K562 (cell line): Measurements from ENCODE around the gene DOCK7. TPM values are rescaled to one million over a fixed set of nuclear protein-coding genes. Genes with fewer than 3 reads are reported as not detected.

Source experiments
- AFF1 ChIP-seq, 2 experiments: fragments of 450-650 bp; IDR thresholded peaks; 2 replicates each; pipeline ENCODE4 v1.6.1; 2018; ENCODE audit warnings: mild to moderate bottlenecking in 2 of 2, low read depth in 1 of 2; ENCODE audit not compliant: partially characterized antibody in 2 of 2
- CREB1 ChIP-seq, 2 experiments: sonication (generic) in 1 of 2; formaldehyde crosslinking in 1 of 2; IDR thresholded peaks; 2 replicates each; pipeline versions ENCODE4 v1.6.1 to v1.8.0; 2012 to 2022; ENCODE audit warnings: inconsistent platforms in 1 of 2, mild to moderate bottlenecking in 1 of 2, missing genetic modification reagents in 1 of 2, moderate library complexity in 1 of 2
- CREB5 ChIP-seq: fragments of 250-450 bp; sonication (Bioruptor Pico); IDR thresholded peaks from 2 replicates; pipeline ENCODE4 v1.5.0; 2020; ENCODE audit warnings: mild to moderate bottlenecking
- MITF ChIP-seq: IDR thresholded peaks from 2 replicates; pipeline ENCODE4 v1.6.1; 2014; ENCODE audit warnings: antibody characterized with exemption
- NFE2 ChIP-seq: IDR thresholded peaks from 2 replicates; pipeline ENCODE4 v1.6.1; 2014; ENCODE audit warnings: antibody characterized with exemption, low read depth
- SMAD2 ChIP-seq: fragments of 150-350 bp; IDR thresholded peaks from 2 replicates; pipeline ENCODE4 v1.6.1; 2014; ENCODE audit warnings: low read depth, mild to moderate bottlenecking, low read length
- SOX6 ChIP-seq: fragments of 450-650 bp; IDR thresholded peaks from 2 replicates; pipeline ENCODE4 v1.6.1; 2014; ENCODE audit warnings: mild to moderate bottlenecking
- ZNF778 ChIP-seq: fragments of 450-650 bp; formaldehyde crosslinking; IDR thresholded peaks from 2 replicates; pipeline ENCODE4 v1.4.0; 2020; ENCODE audit warnings: mild to moderate bottlenecking, moderate library complexity
- polyA plus RNA-seq, 8 experiments: library from polyadenylated mRNA; depleted of rRNA in 4 of 8; stranded (reverse) in 5 of 8; unstranded in 3 of 8; fragments of >200 nt; fragmentation: Nextera tagmentation in 2 of 8; fragmentation: Illumina TruSeq in 1 of 8; extraction: Ambion mirVana in 2 of 8; extraction: Trizol in 1 of 8; gene quantifications; 2 replicates each; pipeline versions ENCODE4 v1.2.1 to v1.2.3, GENCODE V29; 2011 to 2014; ENCODE audit warnings: inconsistent platforms in 1 of 8, missing spikeins in 1 of 8
- total RNA-seq, 7 experiments: library from RNA; depleted of rRNA in 6 of 7; stranded (reverse); fragments of >200 nt in 6 of 7; fragmentation: Illumina TruSeq in 2 of 7; extraction: Trizol in 2 of 7; gene quantifications; 2 replicates each; pipeline versions ENCODE4 v1.2.1 to v1.2.3, GENCODE V29; 2011 to 2021; ENCODE audit warnings: low replicate concordance in 1 of 7
- TF ChIP-seq, protein P1 (sequence below): sonication (generic); formaldehyde crosslinking; IDR thresholded peaks from 2 replicates; pipeline ENCODE4 v1.4.0; 2020; ENCODE audit warnings: mild to moderate bottlenecking, missing genetic modification reagents
- TF ChIP-seq, protein P2 (sequence below), 2 experiments: fragments of 450-650 bp; IDR thresholded peaks; 2 replicates each; pipeline ENCODE4 v1.6.1; 2016
- TF ChIP-seq, protein P3 (sequence below): fragments of 450-650 bp; IDR thresholded peaks from 2 replicates; pipeline ENCODE4 v1.6.1; 2016
- TF ChIP-seq, protein P4 (sequence below): fragments of 450-650 bp; IDR thresholded peaks from one replicate; pipeline ENCODE4 v1.6.1; 2018; ENCODE audit warnings: mild to moderate bottlenecking, moderate library complexity; ENCODE audit not compliant: partially characterized antibody

Gene DOCK7
- total and polyA plus RNA-seq, 9 of the 15 experiments (the other 6 are each of a cell fraction or from before 2014, with no cell fraction given): 4.9 to 35.1 (median 12.6) TPM

- TF ChIP-seq AFF1 (IDR thresholded peaks at IDR 0.05; ENCODE audit: low read depth in 1 of 2, partially characterized antibody in 2 of 2) (peak in 1 of 2 experiments; percentile 19), CREB5 (CRISPR knock-in tag) (no peak), MITF (no peak), CREB1 (IDR thresholded peaks at IDR 0.05) (no peak), CREB1 (CRISPR knock-in tag; IDR thresholded peaks at IDR 0.05) (0 out of 2 replicates have a peak, but pooled peaks have one; percentile 13), SOX6 (no peak), NFE2 (no peak), ZNF778 (CRISPR knock-in tag) (no peak), SMAD2 (no peak)
- TF ChIP-seq, protein P1, sequence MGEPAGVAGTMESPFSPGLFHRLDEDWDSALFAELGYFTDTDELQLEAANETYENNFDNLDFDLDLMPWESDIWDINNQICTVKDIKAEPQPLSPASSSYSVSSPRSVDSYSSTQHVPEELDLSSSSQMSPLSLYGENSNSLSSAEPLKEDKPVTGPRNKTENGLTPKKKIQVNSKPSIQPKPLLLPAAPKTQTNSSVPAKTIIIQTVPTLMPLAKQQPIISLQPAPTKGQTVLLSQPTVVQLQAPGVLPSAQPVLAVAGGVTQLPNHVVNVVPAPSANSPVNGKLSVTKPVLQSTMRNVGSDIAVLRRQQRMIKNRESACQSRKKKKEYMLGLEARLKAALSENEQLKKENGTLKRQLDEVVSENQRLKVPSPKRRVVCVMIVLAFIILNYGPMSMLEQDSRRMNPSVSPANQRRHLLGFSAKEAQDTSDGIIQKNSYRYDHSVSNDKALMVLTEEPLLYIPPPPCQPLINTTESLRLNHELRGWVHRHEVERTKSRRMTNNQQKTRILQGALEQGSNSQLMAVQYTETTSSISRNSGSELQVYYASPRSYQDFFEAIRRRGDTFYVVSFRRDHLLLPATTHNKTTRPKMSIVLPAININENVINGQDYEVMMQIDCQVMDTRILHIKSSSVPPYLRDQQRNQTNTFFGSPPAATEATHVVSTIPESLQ: 0 out of 2 replicates have a peak, but pooled peaks have one; percentile 1
- TF ChIP-seq, protein P2, sequence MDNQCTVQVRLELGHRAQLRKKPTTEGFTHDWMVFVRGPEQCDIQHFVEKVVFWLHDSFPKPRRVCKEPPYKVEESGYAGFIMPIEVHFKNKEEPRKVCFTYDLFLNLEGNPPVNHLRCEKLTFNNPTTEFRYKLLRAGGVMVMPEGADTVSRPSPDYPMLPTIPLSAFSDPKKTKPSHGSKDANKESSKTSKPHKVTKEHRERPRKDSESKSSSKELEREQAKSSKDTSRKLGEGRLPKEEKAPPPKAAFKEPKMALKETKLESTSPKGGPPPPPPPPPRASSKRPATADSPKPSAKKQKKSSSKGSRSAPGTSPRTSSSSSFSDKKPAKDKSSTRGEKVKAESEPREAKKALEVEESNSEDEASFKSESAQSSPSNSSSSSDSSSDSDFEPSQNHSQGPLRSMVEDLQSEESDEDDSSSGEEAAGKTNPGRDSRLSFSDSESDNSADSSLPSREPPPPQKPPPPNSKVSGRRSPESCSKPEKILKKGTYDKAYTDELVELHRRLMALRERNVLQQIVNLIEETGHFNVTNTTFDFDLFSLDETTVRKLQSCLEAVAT (IDR thresholded peaks at IDR 0.05): peak in 1 of 2 experiments; percentile 16; a peak in 1 of 4 replicates
- TF ChIP-seq, protein P3, sequence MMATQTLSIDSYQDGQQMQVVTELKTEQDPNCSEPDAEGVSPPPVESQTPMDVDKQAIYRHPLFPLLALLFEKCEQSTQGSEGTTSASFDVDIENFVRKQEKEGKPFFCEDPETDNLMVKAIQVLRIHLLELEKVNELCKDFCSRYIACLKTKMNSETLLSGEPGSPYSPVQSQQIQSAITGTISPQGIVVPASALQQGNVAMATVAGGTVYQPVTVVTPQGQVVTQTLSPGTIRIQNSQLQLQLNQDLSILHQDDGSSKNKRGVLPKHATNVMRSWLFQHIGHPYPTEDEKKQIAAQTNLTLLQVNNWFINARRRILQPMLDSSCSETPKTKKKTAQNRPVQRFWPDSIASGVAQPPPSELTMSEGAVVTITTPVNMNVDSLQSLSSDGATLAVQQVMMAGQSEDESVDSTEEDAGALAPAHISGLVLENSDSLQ: no peak
- TF ChIP-seq, protein P4, sequence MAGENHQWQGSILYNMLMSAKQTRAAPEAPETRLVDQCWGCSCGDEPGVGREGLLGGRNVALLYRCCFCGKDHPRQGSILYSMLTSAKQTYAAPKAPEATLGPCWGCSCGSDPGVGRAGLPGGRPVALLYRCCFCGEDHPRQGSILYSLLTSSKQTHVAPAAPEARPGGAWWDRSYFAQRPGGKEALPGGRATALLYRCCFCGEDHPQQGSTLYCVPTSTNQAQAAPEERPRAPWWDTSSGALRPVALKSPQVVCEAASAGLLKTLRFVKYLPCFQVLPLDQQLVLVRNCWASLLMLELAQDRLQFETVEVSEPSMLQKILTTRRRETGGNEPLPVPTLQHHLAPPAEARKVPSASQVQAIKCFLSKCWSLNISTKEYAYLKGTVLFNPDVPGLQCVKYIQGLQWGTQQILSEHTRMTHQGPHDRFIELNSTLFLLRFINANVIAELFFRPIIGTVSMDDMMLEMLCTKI: no peak
These were observed 252.8 kb downstream of the DOCK7 start (continued) for GRCh38 chr1:62435231-62436038.
